GM18520 (cell line): ENCODE data around the gene POR.
"Not testable (repeated sequence)": the region's sequence is repeated elsewhere in the genome, so short reads cannot be mapped to it uniquely, and the experiment has no call there.

ENCODE experiments used
- ATAC-seq: cut with Tn5 transposase; IDR thresholded peaks from one replicate; pipeline ENCODE4 v1.9.1; 2021; ENCODE audit not compliant: unreplicated experiment

POR gene

GRCh38 chr7:75988568-75989499 lies 73.9 kb downstream of the POR start:
- no peak for ATAC-seq

DNA sequence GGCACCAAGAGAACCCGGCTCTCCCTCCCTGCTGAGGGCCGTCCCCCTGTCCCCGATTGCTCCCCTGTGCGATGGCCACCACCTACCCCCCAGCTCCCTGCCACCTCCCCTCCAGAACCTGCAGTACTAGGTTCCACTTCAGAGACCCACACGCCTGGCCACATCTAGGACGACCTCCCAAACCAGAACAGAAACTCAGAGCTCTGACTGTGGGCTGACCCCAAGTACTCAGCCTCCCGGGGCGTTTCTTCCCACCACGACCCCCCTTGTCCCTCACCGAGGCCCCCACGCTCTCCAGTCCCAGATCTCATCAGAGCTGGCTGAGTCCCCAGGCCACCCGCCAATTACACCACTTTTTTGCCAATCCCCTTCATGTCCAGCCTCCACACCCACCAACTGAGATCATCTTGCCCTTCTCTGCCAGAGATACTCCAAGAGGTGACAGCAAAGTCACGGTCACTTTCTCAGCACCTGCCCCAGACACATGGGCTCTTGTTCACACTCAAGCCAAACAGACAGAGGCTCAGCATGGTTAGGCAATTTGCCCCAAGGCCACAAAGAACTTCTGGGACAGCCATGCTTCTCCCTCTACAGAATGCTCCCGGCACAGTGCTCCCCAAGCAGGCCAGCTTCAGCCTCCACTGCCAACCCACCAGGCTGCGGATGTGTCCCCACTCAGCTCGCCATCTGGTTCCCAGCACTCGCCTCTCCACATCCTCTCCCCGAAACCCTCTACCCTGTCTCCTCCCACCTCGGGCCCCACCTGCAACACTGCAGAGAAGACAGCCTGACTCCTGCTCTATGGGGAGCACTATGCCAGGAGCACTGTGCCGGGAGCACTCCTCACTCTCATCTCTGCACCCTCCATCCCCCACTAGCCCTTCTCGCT lies 74.8 kb downstream of the POR start:
- no peak for ATAC-seq

GRCh38 chr7:75991531-75992082 lies 76.7 kb downstream of the POR start:
- no peak for ATAC-seq

DNA sequence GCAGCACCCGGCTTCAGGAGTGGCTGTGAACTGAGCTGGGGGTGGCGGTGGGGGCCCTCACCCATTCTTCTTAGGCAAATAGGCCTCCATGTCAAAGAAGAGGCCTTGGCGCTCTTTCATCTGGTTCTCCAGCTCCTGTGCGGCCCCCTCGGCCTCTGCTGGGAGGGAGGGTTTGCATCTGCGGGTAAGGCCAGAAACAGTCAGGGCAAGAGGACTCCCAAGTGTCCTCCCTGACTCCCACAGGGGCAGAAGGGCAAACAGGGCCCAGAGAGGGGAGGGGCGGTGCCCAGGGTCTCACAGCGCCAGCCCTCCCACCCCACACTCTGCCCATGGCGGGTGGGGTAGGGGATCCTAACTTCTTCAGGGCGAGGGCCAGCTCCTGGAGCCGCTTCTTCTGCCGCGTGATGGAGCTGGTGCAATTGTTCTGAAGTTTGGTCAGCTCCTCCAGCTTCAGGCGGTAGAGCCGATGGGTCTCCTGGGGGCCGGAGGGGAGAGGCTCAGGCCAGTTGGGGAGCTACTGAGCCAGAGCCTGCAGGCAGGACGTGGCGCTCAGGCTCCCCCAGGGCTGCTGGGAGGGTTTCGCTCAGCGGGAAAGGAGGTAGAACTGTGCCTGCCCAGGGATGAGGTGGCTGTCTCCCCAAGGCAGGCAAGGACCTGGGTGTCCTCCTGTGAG lies 77.3 kb downstream of the POR start:
- ATAC-seq = no peak

DNA sequence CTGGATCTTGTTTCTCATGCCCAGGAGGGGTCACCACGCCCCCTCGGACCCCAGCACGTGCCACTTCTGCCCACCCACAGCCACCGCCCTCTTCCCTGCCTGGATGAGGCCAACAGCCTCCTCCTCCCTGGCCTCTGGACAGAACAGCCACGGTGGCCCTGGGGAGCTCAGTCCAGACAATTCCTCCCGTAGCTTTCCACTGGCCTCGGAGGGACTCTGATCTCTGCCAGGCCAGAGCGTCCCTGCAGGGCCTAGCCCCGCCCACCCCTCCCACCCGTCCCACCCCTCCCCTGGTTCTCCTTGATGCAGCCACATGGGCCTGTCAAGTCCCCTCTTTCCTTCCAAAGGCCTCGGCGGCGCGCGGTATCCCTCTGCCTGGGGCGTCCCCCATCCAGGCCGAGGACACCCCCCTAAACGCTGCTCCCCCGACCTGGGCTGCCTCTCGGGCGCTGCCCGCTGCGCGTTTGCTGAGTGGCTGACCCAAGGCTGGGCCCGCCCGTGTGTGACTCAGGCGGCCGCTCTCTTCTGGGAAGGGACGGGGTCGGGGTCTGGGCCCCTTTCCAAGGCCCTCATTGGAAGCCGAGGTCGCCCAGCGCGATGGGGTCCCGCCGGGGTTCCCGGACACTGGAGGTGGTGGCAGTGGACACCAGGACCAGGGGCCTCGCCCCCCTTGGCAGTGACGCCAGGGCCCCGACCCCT lies 78.9 kb downstream of the POR start:
- ATAC-seq = no peak

- peak; percentile 85 for ATAC-seq
Observed at GRCh38 chr7:75994388-75995051, 79.6 kb downstream of the POR start, which contains the start of gene TMEM120A. Gene TMEM120A, minus strand, starts transcription at chr7:75994595. Its CDS starts 25 bp downstream, at chr7:75994570.

DNA sequence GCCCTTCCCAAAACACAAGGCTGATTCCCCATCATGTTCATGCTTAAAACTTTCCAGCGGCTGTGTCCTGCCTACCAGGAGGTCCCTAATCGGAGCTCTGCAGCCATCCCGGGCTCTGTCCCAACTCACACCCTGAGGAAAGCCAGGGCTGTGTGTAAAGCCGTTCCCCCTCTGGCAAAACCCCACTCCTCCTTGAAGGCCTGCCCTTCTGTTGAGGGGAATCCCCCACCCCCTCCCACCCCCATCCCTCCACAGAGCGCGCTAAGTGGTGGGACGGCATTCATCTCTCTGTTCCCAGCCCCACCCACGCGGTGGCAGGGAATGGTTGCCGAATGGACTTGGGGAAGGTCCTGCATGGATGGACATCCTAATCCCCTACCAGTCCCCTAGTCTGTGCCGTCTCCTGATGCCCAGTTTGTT lies 80.1 kb downstream of the POR start:
- ATAC-seq = no peak

DNA sequence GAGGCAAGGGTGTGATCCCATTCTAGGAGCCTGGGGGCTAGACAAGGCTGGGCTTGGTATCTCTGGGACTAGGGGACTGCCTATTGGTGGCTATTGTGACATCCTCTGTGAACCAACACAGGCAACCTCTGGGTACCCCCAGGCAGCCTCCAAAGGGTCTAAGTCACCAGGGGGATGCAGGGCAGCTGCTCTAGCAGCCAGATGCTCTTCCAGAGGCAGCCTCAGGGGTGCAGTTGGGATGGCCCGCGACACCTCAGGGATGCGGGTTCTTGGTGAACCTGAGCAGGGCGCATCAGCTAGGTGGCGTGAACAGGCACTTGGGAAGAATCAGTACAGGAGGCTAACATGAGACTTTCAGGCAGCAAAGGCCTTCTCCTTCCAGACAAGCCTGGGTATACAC lies 81.0 kb downstream of the POR start:
- ATAC-seq = no peak

- no peak for ATAC-seq
Observed at GRCh38 chr7:75996476-75996875, 81.5 kb downstream of the POR start.

- ATAC-seq = no peak
Observed at GRCh38 chr7:75998038-75998437, 83.1 kb downstream of the POR start.

DNA sequence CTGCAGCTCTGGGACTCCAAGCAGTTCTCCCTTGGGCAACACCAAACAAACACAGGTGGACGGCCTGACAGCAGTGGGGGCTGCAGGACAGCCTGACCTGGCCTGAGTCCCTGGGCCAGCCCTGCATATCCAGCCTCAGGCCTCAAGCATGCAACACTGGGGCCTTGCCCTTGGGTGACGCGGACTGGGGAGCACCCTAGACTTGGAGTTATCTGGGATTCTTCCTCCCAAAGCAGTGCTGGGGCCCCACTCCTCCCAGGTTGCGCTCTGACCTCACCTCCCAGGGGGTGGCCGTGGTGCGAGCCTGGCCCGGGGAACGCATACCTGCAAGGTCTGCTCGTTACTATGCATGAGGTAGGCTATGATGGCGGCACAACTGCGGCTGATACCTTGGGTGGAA lies 85.6 kb downstream of the POR start:
- no peak for ATAC-seq

GRCh38 chr7:76002139-76002538 lies 87.2 kb downstream of the POR start:
- no peak for ATAC-seq

DNA sequence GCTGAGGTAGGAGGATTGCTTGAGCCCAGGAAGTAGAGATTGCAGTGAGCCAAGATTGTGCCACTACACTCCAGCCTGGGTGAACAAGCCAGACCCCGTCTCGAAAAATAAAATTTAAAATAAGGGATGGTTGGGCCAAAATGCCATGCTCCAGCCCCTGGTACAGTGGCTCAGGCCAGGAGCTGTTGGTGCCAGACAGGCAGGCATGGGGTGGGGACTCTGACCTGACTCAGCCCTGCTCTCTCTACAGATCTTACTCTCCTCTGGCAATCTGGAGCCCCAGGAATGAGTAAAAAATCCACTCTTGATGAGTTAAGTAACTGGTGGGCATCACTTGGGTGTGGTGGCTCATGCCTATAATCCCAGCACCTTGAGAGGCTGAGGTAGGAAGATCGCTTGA lies 87.9 kb downstream of the POR start:
- ATAC-seq = no peak

DNA sequence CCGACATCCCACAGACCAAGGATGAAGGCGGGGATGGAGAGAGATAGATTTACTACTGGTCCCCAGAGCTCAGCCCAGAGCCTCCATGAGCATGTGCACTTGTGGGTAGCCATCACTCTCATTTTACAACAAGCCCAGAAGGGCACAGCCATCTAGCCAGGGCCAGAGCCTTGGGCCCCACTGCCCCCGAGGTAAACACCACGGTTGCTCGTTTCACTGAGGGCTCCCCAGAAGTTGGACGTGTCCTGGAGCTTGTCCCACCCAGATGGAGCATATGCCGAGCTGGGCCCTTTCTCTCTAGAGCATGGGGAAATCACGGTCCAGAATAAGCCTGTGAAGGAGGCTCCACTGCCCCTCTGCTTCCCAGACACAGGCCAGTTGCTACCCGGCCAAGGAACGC lies 88.4 kb downstream of the POR start:
- ATAC-seq = no peak

GRCh38 chr7:76005004-76005403 lies 90.0 kb downstream of the POR start:
- ATAC-seq = not testable (repeated sequence)

DNA sequence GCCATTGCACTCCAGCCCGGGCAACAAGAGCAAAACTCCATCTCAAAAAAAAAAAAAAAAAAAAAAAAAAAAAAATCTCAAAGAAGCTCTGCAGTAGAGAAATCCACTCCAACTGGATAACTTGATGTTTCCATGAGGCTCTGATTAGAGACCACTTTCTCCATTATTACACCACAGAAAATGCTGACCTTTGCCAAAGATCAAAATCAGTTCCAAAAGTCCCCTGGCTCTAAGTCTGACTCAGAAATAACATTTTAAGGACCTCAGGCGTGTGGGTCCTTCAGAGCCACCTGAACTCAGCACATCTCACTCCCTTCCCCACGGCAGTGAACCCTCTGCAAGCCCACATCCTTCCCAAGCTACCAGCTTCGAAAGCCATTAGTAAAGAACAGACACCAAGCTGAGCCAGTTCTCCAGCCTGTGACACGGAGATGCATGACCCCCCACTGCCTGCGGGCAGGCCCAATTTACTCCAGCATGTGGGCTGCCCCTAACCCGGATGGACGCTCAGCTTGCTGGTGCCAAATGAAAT lies 93.3 kb downstream of the POR start:
- no peak for ATAC-seq

GRCh38 chr7:76009672-76010600 lies 95.0 kb downstream of the POR start:
- no peak for ATAC-seq

DNA sequence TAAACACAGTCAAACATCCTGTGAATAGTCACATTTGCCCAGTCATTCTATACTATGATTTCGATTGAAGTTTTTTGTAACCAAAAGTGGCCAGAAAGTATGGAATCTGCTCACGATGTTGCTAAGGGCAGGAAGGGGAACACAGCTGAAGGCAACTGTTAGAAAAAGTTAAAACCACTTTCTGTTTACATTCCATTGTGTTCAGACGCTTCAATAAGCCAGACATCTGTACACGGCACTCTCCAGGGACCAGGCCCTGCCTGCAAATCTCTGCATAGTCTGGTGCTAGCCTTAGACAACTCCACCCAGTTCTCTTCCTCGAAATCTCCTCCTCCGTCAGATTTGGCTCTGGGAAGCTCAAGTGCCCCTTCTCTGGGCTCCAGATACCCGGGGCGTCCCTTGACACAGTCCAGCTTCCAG lies 96.5 kb downstream of the POR start:
- no peak for ATAC-seq
